D721Med (cell line): ENCODE measurements around the gene BRAF.
"Not testable (repeated sequence)": the region's sequence is repeated elsewhere in the genome, so short reads cannot be mapped to it uniquely, and the experiment has no call there.

Source experiments
- DNase-seq: peaks from one replicate; pipeline ENCODE4 v3.0.0; 2011; ENCODE audit warnings: low spot score; ENCODE audit not compliant: insufficient read length
- FAIRE-seq: peaks from 2 replicates; lab custom pipeline; 2011; peaks lifted over from hg19 to GRCh38; lab: Jason Lieb, UNC
- CTCF ChIP-seq: IDR thresholded peaks from 2 replicates; pipeline ENCODE4 v1.5.1; 2012; ENCODE audit warnings: mild to moderate bottlenecking, control low read depth; ENCODE audit not compliant: insufficient read depth; ENCODE audit errors: missing control alignments

The BRAF gene

GRCh38 chr7:140773104-140773503 is 151.6 kb downstream of the BRAF start:
- FAIRE-seq (no peak), DNase-seq (no peak)
- no peak for TF ChIP-seq CTCF

GRCh38 chr7:140771826-140772225 is 152.9 kb downstream of the BRAF start:
- no peak for TF ChIP-seq CTCF
- FAIRE-seq (no peak), DNase-seq (no peak)

GRCh38 chr7:140769852-140770251 is 154.9 kb downstream of the BRAF start:
- no peak for TF ChIP-seq CTCF
- DNase-seq (no peak), FAIRE-seq (no peak)

- no peak for DNase-seq
- FAIRE-seq: no peak
- TF ChIP-seq CTCF: no peak
Measured at GRCh38 chr7:140767418-140767817, 157.3 kb downstream of the BRAF start.

GRCh38 chr7:140765441-140765840 is 159.3 kb downstream of the BRAF start:
- DNase-seq, FAIRE-seq: not testable (repeated sequence)

GRCh38 chr7:140763166-140763565 is 161.6 kb downstream of the BRAF start:
- not testable (repeated sequence) for DNase-seq, FAIRE-seq

GRCh38 chr7:140761375-140761774 is 163.4 kb downstream of the BRAF start:
- not testable (repeated sequence) for FAIRE-seq, DNase-seq

GRCh38 chr7:140754506-140754905 is 170.2 kb downstream of the BRAF start:
- no peak for TF ChIP-seq CTCF
- DNase-seq (no peak), FAIRE-seq (no peak)

- no peak for DNase-seq
- no peak for FAIRE-seq
- TF ChIP-seq CTCF: no peak
Measured at GRCh38 chr7:140752533-140752932, 172.2 kb downstream of the BRAF start.
